ENCODE data around the gene MTMR4.

DNA sequence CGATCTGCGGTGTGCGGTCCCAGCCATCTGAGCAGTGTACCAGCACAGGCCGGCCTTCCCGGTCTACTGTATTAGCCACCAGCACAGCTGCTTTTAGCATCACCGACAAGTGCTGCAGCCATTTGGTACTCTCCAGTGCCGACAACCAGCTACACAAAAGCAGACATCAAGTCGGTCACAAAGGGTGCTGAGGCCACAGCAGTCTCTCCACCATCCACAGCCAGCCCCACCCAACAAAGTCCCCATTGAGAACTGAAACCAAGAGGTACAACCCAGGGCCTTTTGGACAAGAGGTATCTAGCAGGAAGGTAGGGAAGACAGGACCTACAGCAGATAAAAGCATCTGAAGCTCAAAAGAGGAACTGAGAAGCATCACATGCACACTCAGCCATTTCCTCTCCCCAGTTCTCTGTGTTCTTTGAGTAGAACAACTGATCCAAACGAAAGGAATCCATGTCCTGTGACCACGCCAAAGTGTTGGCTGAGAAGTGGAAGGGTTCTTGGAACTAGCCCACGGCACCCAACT lies 9.5 kb downstream of the MTMR4 start:
- TF ChIP-seq, protein P1, sequence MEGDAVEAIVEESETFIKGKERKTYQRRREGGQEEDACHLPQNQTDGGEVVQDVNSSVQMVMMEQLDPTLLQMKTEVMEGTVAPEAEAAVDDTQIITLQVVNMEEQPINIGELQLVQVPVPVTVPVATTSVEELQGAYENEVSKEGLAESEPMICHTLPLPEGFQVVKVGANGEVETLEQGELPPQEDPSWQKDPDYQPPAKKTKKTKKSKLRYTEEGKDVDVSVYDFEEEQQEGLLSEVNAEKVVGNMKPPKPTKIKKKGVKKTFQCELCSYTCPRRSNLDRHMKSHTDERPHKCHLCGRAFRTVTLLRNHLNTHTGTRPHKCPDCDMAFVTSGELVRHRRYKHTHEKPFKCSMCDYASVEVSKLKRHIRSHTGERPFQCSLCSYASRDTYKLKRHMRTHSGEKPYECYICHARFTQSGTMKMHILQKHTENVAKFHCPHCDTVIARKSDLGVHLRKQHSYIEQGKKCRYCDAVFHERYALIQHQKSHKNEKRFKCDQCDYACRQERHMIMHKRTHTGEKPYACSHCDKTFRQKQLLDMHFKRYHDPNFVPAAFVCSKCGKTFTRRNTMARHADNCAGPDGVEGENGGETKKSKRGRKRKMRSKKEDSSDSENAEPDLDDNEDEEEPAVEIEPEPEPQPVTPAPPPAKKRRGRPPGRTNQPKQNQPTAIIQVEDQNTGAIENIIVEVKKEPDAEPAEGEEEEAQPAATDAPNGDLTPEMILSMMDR (conservative IDR thresholded peaks at IDR 0.05): no peak
- no peak for TF ChIP-seq ZFX (IDR thresholded peaks at IDR 0.05)

Data from C4-2B (cell line).